Measurements from ENCODE around the gene TAL1. TPM values are rescaled to one million over a fixed set of nuclear protein-coding genes. Genes with fewer than 3 reads are reported as not detected.

TAL1 gene
- total RNA-seq, 4 donors from 2014 or later, result 1.2 to 7.4 (median 2.9) TPM

GRCh38 chr1:47186267-47187185 is 45.5 kb downstream of the TAL1 start:
- no peak for DNase-seq
- H3K4me1 ChIP-seq, result peaks cover 0 to 17% (median 2%) of the 10 kb centered on the region in 4 donors
- H3K4me3 ChIP-seq, result no peak overlapping the region
- H3K9me3 ChIP-seq, result no peaks in the 10 kb centered on the region
- H3K36me3 ChIP-seq, result no peaks in the 10 kb centered on the region
- H3K27me3 ChIP-seq, result no peaks in the 10 kb centered on the region
- H3K27ac ChIP-seq, result no peak overlapping the region
- TF ChIP-seq POLR2A (IDR thresholded peaks at IDR 0.05), result no peak
- no peak for TF ChIP-seq CTCF (IDR thresholded peaks at IDR 0.05)

- Histone ChIP-seq H3K27me3 (no peaks in the 10 kb centered on the region), H3K9me3 (no peaks in the 10 kb centered on the region), H3K4me1 (peaks cover 0 to 13% (median 0%) of the 10 kb centered on the region in 4 donors), H3K36me3 (no peaks in the 10 kb centered on the region), H3K27ac (no peak overlapping the region), H3K4me3 (no peak overlapping the region)
- no peak for DNase-seq
- TF ChIP-seq CTCF (IDR thresholded peaks at IDR 0.05) (no peak), POLR2A (IDR thresholded peaks at IDR 0.05) (no peak)
Measured at GRCh38 chr1:47184822-47185677, 47.0 kb downstream of the TAL1 start.

GRCh38 chr1:47184090-47184821 is 47.8 kb downstream of the TAL1 start:
- H3K4me1 ChIP-seq, result peaks cover 0 to 14% (median 3%) of the 10 kb centered on the region in 4 donors

GRCh38 chr1:47183308-47184089 is 48.5 kb downstream of the TAL1 start:
- no peak for DNase-seq
- Histone ChIP-seq H3K36me3 (no peaks in the 10 kb centered on the region), H3K4me1 (peaks cover 0 to 15% (median 3%) of the 10 kb centered on the region in 4 donors), H3K9me3 (no peaks in the 10 kb centered on the region), H3K4me3 (no peak overlapping the region), H3K27ac (no peak overlapping the region), H3K27me3 (no peaks in the 10 kb centered on the region)
- no peak for TF ChIP-seq CTCF (IDR thresholded peaks at IDR 0.05)
- TF ChIP-seq POLR2A (IDR thresholded peaks at IDR 0.05), result no peak

More at GRCh38 chr1:47184090-47184821, 47.8 kb downstream of the TAL1 start:
- Histone ChIP-seq H3K27ac (no peak overlapping the region), H3K9me3 (no peaks in the 10 kb centered on the region), H3K27me3 (no peaks in the 10 kb centered on the region), H3K4me3 (no peak overlapping the region), H3K36me3 (no peaks in the 10 kb centered on the region)
- TF ChIP-seq POLR2A (IDR thresholded peaks at IDR 0.05) (no peak), CTCF (IDR thresholded peaks at IDR 0.05) (no peak)
- DNase-seq, result no peak
